ENCODE measurements around the gene SULF2.

The SULF2 gene

GRCh38 chr20:47783828-47784598 lies 1.3 kb downstream of the SULF2 start:
- no peak for ATAC-seq
- TF ChIP-seq ARNTL (CRISPR knock-in tag; IDR thresholded peaks at IDR 0.05; ENCODE audit: borderline replicate concordance, low read depth): no peak

GRCh38 chr20:47782920-47783552 lies 2.2 kb downstream of the SULF2 start:
- TF ChIP-seq TCF4 (CRISPR knock-in tag; IDR thresholded peaks at IDR 0.05; ENCODE audit: borderline replicate concordance): no peak
- TF ChIP-seq CSDC2 (CRISPR knock-in tag; IDR thresholded peaks at IDR 0.05): no peak
- TF ChIP-seq CREB5 (CRISPR knock-in tag; IDR thresholded peaks at IDR 0.05; ENCODE audit: low read depth): no peak
- TF ChIP-seq PPARA (CRISPR knock-in tag; IDR thresholded peaks at IDR 0.05; ENCODE audit: borderline replicate concordance): no peak
- TF ChIP-seq ISL1 (CRISPR knock-in tag; IDR thresholded peaks at IDR 0.05): no peak
- TF ChIP-seq TOX (CRISPR knock-in tag; IDR thresholded peaks at IDR 0.05; ENCODE audit: borderline replicate concordance): no peak
- TF ChIP-seq ZFP3 (CRISPR knock-in tag; IDR thresholded peaks at IDR 0.05): no peak
- no peak for ATAC-seq

GRCh38 chr20:47782076-47782475 lies 3.2 kb downstream of the SULF2 start:
- no peak for ATAC-seq

GRCh38 chr20:47781632-47782031 lies 3.6 kb downstream of the SULF2 start:
- no peak for ATAC-seq
- TF ChIP-seq CREB5 (CRISPR knock-in tag; IDR thresholded peaks at IDR 0.05; ENCODE audit: low read depth) (no peak), OSR1 (CRISPR knock-in tag; IDR thresholded peaks at IDR 0.05) (no peak), ISL1 (CRISPR knock-in tag; IDR thresholded peaks at IDR 0.05) (no peak), ARNTL (CRISPR knock-in tag; IDR thresholded peaks at IDR 0.05; ENCODE audit: borderline replicate concordance, low read depth) (no peak), TCF4 (CRISPR knock-in tag; IDR thresholded peaks at IDR 0.05; ENCODE audit: borderline replicate concordance) (no peak)

More at GRCh38 chr20:47782076-47782475, 3.2 kb downstream of the SULF2 start:
- TF ChIP-seq TSHZ2 (CRISPR knock-in tag; IDR thresholded peaks at IDR 0.05) (no peak), CREB5 (CRISPR knock-in tag; IDR thresholded peaks at IDR 0.05; ENCODE audit: low read depth) (no peak), ZNF565 (CRISPR knock-in tag; conservative IDR thresholded peaks at IDR 0.05; ENCODE audit: low read depth) (no peak), ZNF70 (CRISPR knock-in tag; IDR thresholded peaks at IDR 0.05) (no peak)

- no peak for ATAC-seq
- no peak for TF ChIP-seq ZNF565 (CRISPR knock-in tag; conservative IDR thresholded peaks at IDR 0.05; ENCODE audit: low read depth)
- TF ChIP-seq TCF4 (CRISPR knock-in tag; IDR thresholded peaks at IDR 0.05; ENCODE audit: borderline replicate concordance): no peak
- no peak for TF ChIP-seq PATZ1 (CRISPR knock-in tag; IDR thresholded peaks at IDR 0.05; ENCODE audit: borderline replicate concordance)
- no peak for TF ChIP-seq ZFP3 (CRISPR knock-in tag; IDR thresholded peaks at IDR 0.05)
- no peak for TF ChIP-seq CSRNP3 (CRISPR knock-in tag; IDR thresholded peaks at IDR 0.05)
- no peak for TF ChIP-seq POU6F1 (CRISPR knock-in tag; IDR thresholded peaks at IDR 0.05; ENCODE audit: borderline replicate concordance, low read depth)
- no peak for TF ChIP-seq GLIS3 (CRISPR knock-in tag; IDR thresholded peaks at IDR 0.05)
- no peak for TF ChIP-seq OSR1 (CRISPR knock-in tag; IDR thresholded peaks at IDR 0.05)
- TF ChIP-seq RARB (CRISPR knock-in tag; IDR thresholded peaks at IDR 0.05): no peak
- TF ChIP-seq ESRRG (CRISPR knock-in tag; IDR thresholded peaks at IDR 0.05): no peak
- TF ChIP-seq ISL1 (CRISPR knock-in tag; IDR thresholded peaks at IDR 0.05): no peak
- TF ChIP-seq ZNF70 (CRISPR knock-in tag; IDR thresholded peaks at IDR 0.05): no peak
- no peak for TF ChIP-seq SNAI2 (CRISPR knock-in tag; IDR thresholded peaks at IDR 0.05)
These were observed 4.4 kb downstream of the SULF2 start for GRCh38 chr20:47780720-47781389.
